Lung (tissue), 12 donors: ENCODE measurements around the gene STAC. TPM values are rescaled to one million over a fixed set of nuclear protein-coding genes. Genes with fewer than 3 reads are reported as not detected.

Experiments used
- ATAC-seq: fragments of 200-7000 bp; cut with Tn5 transposase; one replicate; pipeline ENCODE4 v1.9.1; 2020; ENCODE audit warnings: moderate number of reproducible peaks; ENCODE audit not compliant: insufficient read depth, low FRiP score
- DNase-seq, 3 donors: peaks; one replicate each; pipeline ENCODE4 v3.0.0-alpha.2; 2013 to 2017
- H3K27ac ChIP-seq, 2 donors: one replicate each; pipeline ENCODE4 v1.5.1; 2013; ENCODE audit warnings: mild to moderate bottlenecking in 2 of 2, moderate library complexity in 2 of 2, control low read depth in 1 of 2, inconsistent platforms in 1 of 2, low read depth in 1 of 2, low read length in 1 of 2
- H3K27me3 ChIP-seq, 3 donors: one replicate each; pipeline ENCODE4 v1.5.1; 2013; ENCODE audit warnings: low read length in 2 of 3; ENCODE audit not compliant: control insufficient read depth in 3 of 3, insufficient read depth in 3 of 3
- H3K36me3 ChIP-seq, 4 donors: one replicate each; pipeline ENCODE4 v1.5.1; 2013; ENCODE audit warnings: low read length in 4 of 4, mild to moderate bottlenecking in 1 of 4, moderate library complexity in 1 of 4; ENCODE audit not compliant: control insufficient read depth in 4 of 4, insufficient read depth in 4 of 4
- H3K4me1 ChIP-seq, 5 donors: one replicate each; pipeline ENCODE4 v1.5.1; 2013; ENCODE audit warnings: low read length in 5 of 5, mild to moderate bottlenecking in 2 of 5, moderate library complexity in 1 of 5; ENCODE audit not compliant: control insufficient read depth in 5 of 5, insufficient read depth in 5 of 5
- H3K4me3 ChIP-seq: one replicate; pipeline ENCODE4 v1.5.1; 2013; ENCODE audit warnings: mild to moderate bottlenecking, control low read depth, moderate library complexity
- H3K9ac ChIP-seq, 2 donors: one replicate each; pipeline ENCODE4 v1.5.1; 2013; ENCODE audit warnings: low read length in 2 of 2, control low read depth in 1 of 2; ENCODE audit not compliant: insufficient read depth in 1 of 2
- H3K9me3 ChIP-seq, 4 donors: one replicate each; pipeline ENCODE4 v1.5.1; 2013; ENCODE audit warnings: low read length in 3 of 4, mild to moderate bottlenecking in 1 of 4, moderate library complexity in 1 of 4; ENCODE audit not compliant: control insufficient read depth in 4 of 4, insufficient read depth in 3 of 4
- WGBS, 2 donors: extraction: QIAGEN DNeasy Blood & Tissue Kit; methylation state at CpG; one replicate each; pipeline ENCODE4 v1.1.7; 2013; 5-methylcytosine and 5-hydroxymethylcytosine counted together
- polyA plus RNA-seq, 2 donors: library from polyadenylated mRNA; stranded (reverse); fragments of 200-250 nt; gene quantifications; one replicate each; pipeline ENCODE4 v1.2.1, GENCODE V29; 2013
- total RNA-seq, 2 donors: library from RNA; depleted of rRNA in 1 of 2; stranded (reverse); fragments of >200 nt in 1 of 2; gene quantifications; one replicate each; pipeline ENCODE4 v1.2.1, GENCODE V29; 2014 to 2021
- TF ChIP-seq, protein P1 (sequence below): IDR thresholded peaks from 2 replicates; pipeline ENCODE4 v1.5.1; 2012; ENCODE audit warnings: mild to moderate bottlenecking; ENCODE audit errors: control extremely low read depth, extremely low read depth
- donor health status: control.
- donor health status: control.
- donor health status: Bipolar disorder and iron deficiency.
- donor health status: healthy.
- donor health status: DM: yes; HTN: yes; CAD: no.

The STAC gene
- total and polyA plus RNA-seq, 4 donors, result 1.3 to 17.2 (median 5.7) TPM

- Histone ChIP-seq H3K27me3 (no peaks in the 10 kb centered on the region), H3K4me1 (no peaks in the 10 kb centered on the region), H3K27ac (no peak overlapping the region), H3K36me3 (no peaks in the 10 kb centered on the region), H3K9me3 (peaks cover 0 to 1% (median 0%) of the 10 kb centered on the region in 4 donors), H3K4me3 (no peak overlapping the region), H3K9ac (no peak overlapping the region)
- no peak for ATAC-seq
- TF ChIP-seq, protein P1, sequence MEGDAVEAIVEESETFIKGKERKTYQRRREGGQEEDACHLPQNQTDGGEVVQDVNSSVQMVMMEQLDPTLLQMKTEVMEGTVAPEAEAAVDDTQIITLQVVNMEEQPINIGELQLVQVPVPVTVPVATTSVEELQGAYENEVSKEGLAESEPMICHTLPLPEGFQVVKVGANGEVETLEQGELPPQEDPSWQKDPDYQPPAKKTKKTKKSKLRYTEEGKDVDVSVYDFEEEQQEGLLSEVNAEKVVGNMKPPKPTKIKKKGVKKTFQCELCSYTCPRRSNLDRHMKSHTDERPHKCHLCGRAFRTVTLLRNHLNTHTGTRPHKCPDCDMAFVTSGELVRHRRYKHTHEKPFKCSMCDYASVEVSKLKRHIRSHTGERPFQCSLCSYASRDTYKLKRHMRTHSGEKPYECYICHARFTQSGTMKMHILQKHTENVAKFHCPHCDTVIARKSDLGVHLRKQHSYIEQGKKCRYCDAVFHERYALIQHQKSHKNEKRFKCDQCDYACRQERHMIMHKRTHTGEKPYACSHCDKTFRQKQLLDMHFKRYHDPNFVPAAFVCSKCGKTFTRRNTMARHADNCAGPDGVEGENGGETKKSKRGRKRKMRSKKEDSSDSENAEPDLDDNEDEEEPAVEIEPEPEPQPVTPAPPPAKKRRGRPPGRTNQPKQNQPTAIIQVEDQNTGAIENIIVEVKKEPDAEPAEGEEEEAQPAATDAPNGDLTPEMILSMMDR, result no peak
- WGBS, 2 donors, result 87 to 93% methylated on average over 1 of the region's 1 CpG
- no peak for DNase-seq
Measured at GRCh38 chr3:36595511-36595910, 215.2 kb downstream of the STAC start.

- ATAC-seq, result no peak
- WGBS, 2 donors, result 65 to 73% methylated on average over 2 of the region's 2 CpGs
- Histone ChIP-seq H3K9me3 (peaks cover 0 to 1% (median 0%) of the 10 kb centered on the region in 4 donors), H3K9ac (no peak overlapping the region), H3K4me1 (no peaks in the 10 kb centered on the region), H3K27me3 (no peaks in the 10 kb centered on the region), H3K36me3 (no peaks in the 10 kb centered on the region), H3K4me3 (no peak overlapping the region), H3K27ac (no peak overlapping the region)
- TF ChIP-seq, protein P1, result no peak
- no peak for DNase-seq
Measured at GRCh38 chr3:36596419-36596818, 216.1 kb downstream of the STAC start.

DNA sequence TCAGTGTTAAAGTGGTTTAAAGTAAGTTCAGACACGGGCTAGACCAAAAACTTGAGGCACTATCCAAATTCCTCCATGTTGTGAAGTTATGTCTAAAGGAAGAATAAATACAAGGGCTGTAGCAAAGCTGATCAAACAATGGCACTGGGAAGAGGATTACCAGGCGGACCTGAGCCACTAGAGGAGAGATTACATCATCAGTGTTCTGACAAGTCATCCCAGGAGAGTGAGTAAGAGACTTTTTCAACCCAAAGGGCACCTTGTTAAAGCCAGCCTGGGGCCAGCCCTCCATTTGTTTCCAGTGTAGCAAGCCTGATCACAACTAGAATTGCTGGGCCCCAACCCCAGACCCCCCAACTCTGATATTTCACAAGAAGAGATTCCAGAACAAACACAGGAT is 217.1 kb downstream of the STAC start:
- H3K36me3 ChIP-seq, result no peaks in the 10 kb centered on the region
- WGBS, 2 donors, result 70 to 76% methylated on average over 2 of the region's 2 CpGs
- DNase-seq (no peak), ATAC-seq (no peak)
- no peaks in the 10 kb centered on the region for H3K4me1 ChIP-seq
- TF ChIP-seq, protein P1, result no peak
- no peaks in the 10 kb centered on the region for H3K27me3 ChIP-seq
- no peak overlapping the region for H3K27ac ChIP-seq
- peaks cover 0 to 1% (median 0%) of the 10 kb centered on the region in 4 donors for H3K9me3 ChIP-seq
- no peak overlapping the region for H3K9ac ChIP-seq
- H3K4me3 ChIP-seq, result no peak overlapping the region
